AG09309 (cell line): ENCODE results near the gene DNAJC28.

Experiments
- DNase-seq: peaks from one replicate; pipeline ENCODE4 v3.0.0-alpha.2; 2010; ENCODE audit warnings: low read depth
- H3K4me3 ChIP-seq: 2 replicates; pipeline ENCODE4 v1.5.1; 2011; ENCODE audit warnings: mild to moderate bottlenecking, low read depth, low read length, moderate library complexity; ENCODE audit not compliant: control insufficient read depth
- TF ChIP-seq, protein P1 (sequence below): IDR thresholded peaks from 2 replicates; pipeline ENCODE4 v1.5.1; 2011; ENCODE audit warnings: mild to moderate bottlenecking, low read depth, low read length, inconsistent platforms; ENCODE audit not compliant: insufficient read depth, control insufficient read depth; ENCODE audit errors: missing control alignments

DNAJC28 gene, protein sequence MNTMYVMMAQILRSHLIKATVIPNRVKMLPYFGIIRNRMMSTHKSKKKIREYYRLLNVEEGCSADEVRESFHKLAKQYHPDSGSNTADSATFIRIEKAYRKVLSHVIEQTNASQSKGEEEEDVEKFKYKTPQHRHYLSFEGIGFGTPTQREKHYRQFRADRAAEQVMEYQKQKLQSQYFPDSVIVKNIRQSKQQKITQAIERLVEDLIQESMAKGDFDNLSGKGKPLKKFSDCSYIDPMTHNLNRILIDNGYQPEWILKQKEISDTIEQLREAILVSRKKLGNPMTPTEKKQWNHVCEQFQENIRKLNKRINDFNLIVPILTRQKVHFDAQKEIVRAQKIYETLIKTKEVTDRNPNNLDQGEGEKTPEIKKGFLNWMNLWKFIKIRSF

DNA sequence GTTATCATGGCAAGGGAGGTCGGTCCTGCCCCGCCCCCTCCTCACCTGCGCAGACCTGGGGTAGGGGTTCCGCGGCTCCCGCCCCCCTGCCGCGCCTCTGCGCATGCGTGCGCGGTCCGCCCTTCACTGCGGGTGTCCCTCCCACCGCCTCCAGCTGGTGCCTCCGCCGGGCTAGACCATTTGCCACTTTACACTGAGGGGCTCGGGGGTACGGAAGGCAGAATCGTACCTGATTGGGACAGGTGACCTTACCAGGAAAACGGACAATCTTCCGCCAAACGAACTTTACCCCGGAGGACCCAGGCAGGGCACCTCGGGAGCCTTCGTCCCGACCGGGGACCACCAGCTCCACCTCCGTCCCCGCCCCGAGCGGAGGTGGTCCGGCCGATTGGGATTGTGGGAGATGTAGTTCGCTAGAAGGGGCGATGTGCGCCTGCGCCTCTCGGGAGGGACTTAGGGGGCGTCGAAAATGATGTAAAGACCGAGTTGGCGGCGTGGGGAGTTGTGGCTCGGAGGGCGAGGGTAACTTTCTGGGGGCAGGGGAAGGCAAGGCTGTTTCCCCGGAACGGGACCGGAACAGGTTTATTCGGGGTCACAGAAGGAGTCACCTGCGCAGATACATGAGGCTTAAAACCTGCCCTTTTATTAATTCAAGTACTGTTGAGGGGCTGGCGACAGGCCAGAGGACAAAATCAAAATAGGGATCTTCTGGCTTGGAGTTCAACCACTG, at the start of gene DNAJC28:
Gene DNAJC28, minus strand, starts transcription at position 344 of the 730 bp plus-strand sequence. CDS start 2,323 bp downstream, outside the sequence.
- peak; percentile 55 for DNase-seq
- TF ChIP-seq, protein P1, sequence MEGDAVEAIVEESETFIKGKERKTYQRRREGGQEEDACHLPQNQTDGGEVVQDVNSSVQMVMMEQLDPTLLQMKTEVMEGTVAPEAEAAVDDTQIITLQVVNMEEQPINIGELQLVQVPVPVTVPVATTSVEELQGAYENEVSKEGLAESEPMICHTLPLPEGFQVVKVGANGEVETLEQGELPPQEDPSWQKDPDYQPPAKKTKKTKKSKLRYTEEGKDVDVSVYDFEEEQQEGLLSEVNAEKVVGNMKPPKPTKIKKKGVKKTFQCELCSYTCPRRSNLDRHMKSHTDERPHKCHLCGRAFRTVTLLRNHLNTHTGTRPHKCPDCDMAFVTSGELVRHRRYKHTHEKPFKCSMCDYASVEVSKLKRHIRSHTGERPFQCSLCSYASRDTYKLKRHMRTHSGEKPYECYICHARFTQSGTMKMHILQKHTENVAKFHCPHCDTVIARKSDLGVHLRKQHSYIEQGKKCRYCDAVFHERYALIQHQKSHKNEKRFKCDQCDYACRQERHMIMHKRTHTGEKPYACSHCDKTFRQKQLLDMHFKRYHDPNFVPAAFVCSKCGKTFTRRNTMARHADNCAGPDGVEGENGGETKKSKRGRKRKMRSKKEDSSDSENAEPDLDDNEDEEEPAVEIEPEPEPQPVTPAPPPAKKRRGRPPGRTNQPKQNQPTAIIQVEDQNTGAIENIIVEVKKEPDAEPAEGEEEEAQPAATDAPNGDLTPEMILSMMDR = no peak
- peak within 1 kb of the TSS; percentile 67 for H3K4me3 ChIP-seq

DNA sequence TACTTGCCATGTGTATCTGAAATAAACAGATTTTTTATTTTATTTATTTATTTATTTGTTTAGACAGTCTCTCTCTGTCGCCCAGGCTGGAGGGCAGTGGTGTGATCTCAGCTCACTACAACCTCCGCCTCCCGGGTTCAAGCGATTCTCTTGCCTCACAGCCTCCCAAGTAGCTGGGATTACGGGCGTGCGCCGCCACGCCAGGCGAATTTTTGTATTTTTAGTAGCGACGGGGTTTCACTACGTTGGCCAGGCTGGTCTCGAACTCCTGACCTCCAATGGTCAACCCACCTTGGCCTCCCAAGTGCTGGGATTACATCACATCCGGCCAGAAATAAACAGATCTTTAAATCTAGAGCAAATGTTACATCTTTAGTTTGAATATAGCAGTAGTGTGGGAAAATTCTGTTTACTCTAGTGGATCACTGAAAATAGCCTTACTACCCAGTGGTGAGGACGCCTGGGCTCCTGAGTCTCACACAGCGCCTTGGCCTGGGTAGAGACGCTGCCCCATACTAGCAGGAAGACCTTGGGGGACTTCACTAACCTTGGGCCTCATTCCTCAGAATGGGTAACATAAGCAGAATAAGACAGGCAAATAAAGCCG, 49.7 kb upstream of the DNAJC28 start:
- TF ChIP-seq, protein P1 = no peak
- no peak for DNase-seq
- peak overlapping the region; percentile 76 for H3K4me3 ChIP-seq

DNA sequence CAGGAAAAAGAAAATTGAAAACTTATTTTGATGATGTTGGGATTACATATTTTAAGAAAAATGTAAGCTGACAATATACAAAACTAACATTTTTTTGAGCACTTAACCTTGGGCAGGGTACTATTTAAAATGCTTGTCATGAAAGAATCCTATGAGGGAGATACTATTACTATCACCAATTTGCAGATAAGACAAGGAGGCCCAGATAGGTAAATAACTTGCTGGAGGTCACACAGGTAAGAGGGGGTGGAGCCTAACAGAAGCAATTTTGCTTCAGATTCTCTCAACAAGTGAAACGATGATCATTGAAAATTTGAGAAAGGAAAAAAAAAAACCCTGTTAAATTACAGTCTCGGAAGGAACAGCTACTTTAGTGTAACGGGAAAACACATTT, 49.2 kb upstream of the DNAJC28 start:
- DNase-seq = no peak
- TF ChIP-seq, protein P1 = no peak
- H3K4me3 ChIP-seq = no peak overlapping the region

DNA sequence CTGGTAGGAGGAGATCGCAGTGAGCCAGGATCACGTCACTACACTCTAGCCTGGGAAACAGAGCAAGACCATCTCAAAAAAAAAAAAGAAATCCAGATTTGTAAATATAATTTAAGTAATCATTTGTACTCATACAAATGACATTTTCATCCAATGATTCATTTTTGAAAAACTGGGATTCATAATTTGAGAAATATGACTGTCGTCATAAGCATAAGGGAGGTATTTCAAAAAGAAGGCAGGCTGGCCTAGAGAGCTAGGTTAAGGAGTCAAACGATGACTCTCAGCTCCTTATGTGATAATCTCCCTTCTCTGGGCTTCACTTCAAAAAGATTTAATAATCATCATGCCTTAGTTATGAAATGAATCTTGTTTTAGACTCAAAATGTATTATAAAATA, 48.1 kb upstream of the DNAJC28 start:
- no peak for DNase-seq
- no peak overlapping the region for H3K4me3 ChIP-seq
- TF ChIP-seq, protein P1 = no peak

DNA sequence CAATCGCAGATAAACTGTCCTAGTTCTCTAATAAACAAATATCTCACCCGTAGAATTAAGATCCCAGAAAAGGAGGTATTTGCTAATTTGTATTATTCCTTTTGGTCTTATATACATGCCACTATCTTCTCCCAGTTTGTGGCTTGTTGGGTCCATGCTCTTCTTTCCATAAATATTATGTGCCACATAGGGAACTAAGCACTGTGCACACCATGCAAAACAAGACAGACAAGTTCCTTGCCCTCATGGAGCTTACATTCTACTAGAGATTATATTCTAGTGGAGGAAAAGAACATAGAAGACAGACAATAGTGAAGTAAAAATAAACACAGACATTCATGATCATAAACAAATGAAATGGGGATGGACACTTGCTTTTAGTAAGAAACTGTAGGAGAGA, 45.7 kb upstream of the DNAJC28 start:
- H3K4me3 ChIP-seq = no peak overlapping the region
- TF ChIP-seq, protein P1 = no peak
- DNase-seq = no peak

DNA sequence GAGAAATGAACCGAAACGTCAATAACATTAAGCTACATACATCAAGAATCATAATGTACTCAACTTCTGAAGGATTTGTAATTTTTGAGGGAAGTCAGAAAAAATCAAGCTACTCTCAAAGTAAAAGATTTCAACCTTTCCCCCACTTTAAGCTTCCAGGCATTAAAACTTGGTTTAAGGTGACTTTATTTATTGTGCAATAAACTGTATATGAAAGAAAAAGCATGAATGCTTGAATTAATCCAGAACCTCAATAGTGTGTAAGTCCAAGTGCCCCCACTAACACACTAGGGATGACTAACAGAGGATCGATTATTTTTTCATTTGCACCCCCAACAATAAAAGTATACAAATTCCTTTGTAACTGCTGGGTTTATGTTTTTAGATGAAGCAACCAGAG, 39.5 kb upstream of the DNAJC28 start:
- no peak overlapping the region for H3K4me3 ChIP-seq
- TF ChIP-seq, protein P1 = no peak
- DNase-seq = no peak
